ENCODE results near the gene PAPLN. TPM values are rescaled to one million over a fixed set of nuclear protein-coding genes. Genes with fewer than 3 reads are reported as not detected.

The PAPLN gene
- total RNA-seq, 6 experiments from 2014 or later, result 1.5 to 3.0 (median 2.3) TPM

- no peaks in the 10 kb centered on the region for H3K36me3 Mint-ChIP-seq (ENCODE audit: low read depth)
- no peak for TF ChIP-seq CTCF (IDR thresholded peaks at IDR 0.05)
- no peak for DNase-seq
- peak overlapping the region; percentile 83; the same call in 1 of the 2 replicates for H3K4me3 Mint-ChIP-seq
- peaks cover 27% of the 10 kb centered on the region for H3K4me1 Mint-ChIP-seq (ENCODE audit: low read depth)
- H3K27me3 Mint-ChIP-seq (ENCODE audit: insufficient read depth), result peaks cover 44% of the 10 kb centered on the region
- no peaks in the 10 kb centered on the region for H3K9me3 Mint-ChIP-seq
- no peak overlapping the region for H3K27ac Mint-ChIP-seq
Observed at GRCh38 chr14:73238941-73239340, 1.6 kb downstream of the PAPLN start.

- peak; percentile 18 for DNase-seq
- Mint-ChIP-seq H3K9me3 (no peaks in the 10 kb centered on the region), H3K27me3 (ENCODE audit: insufficient read depth) (peaks cover 40% of the 10 kb centered on the region), H3K4me3 (peak overlapping the region; percentile 79), H3K36me3 (ENCODE audit: low read depth) (no peaks in the 10 kb centered on the region), H3K27ac (no peak overlapping the region), H3K4me1 (ENCODE audit: low read depth) (peaks cover 27% of the 10 kb centered on the region)
- TF ChIP-seq CTCF (IDR thresholded peaks at IDR 0.05), result no peak
Observed at GRCh38 chr14:73239393-73240241, 2.3 kb downstream of the PAPLN start.

- no peak for TF ChIP-seq CTCF (IDR thresholded peaks at IDR 0.05)
- Mint-ChIP-seq H3K36me3 (ENCODE audit: low read depth) (no peaks in the 10 kb centered on the region), H3K27me3 (ENCODE audit: insufficient read depth) (peaks cover 28% of the 10 kb centered on the region), H3K4me3 (no peak overlapping the region), H3K27ac (no peak overlapping the region), H3K9me3 (no peaks in the 10 kb centered on the region), H3K4me1 (ENCODE audit: low read depth) (peaks cover 27% of the 10 kb centered on the region)
- no peak for DNase-seq
Observed at GRCh38 chr14:73240816-73241480, 3.6 kb downstream of the PAPLN start.

GRCh38 chr14:73241481-73242165 lies 4.3 kb downstream of the PAPLN start:
- DNase-seq, result no peak
- Mint-ChIP-seq H3K9me3 (no peaks in the 10 kb centered on the region), H3K27me3 (ENCODE audit: insufficient read depth) (peaks cover 24% of the 10 kb centered on the region), H3K4me3 (no peak overlapping the region), H3K27ac (no peak overlapping the region), H3K36me3 (ENCODE audit: low read depth) (no peaks in the 10 kb centered on the region), H3K4me1 (ENCODE audit: low read depth) (peaks cover 31% of the 10 kb centered on the region)
- TF ChIP-seq CTCF (IDR thresholded peaks at IDR 0.05), result no peak

- H3K27me3 Mint-ChIP-seq (ENCODE audit: insufficient read depth), result peaks cover 19% of the 10 kb centered on the region
- no peak for TF ChIP-seq CTCF (IDR thresholded peaks at IDR 0.05)
- no peaks in the 10 kb centered on the region for H3K9me3 Mint-ChIP-seq
- no peak for DNase-seq
- no peaks in the 10 kb centered on the region for H3K36me3 Mint-ChIP-seq (ENCODE audit: low read depth)
- H3K4me1 Mint-ChIP-seq (ENCODE audit: low read depth), result peaks cover 33% of the 10 kb centered on the region
- H3K27ac Mint-ChIP-seq, result no peak overlapping the region
- H3K4me3 Mint-ChIP-seq, result no peak overlapping the region
Observed at GRCh38 chr14:73242357-73242901, 5.1 kb downstream of the PAPLN start.
